Activated T-cell treated with anti-CD3 and anti-CD28 coated beads, Interleukin-2, amount 50 U/mL, for 24 hours (primary cell): ENCODE data around the gene TMEM95.

Source experiments
- DNase-seq: peaks from one replicate; pipeline ENCODE4 v3.0.0-alpha.2; 2020
- H3K27ac Mint-ChIP-seq: 2 replicates; pipeline ENCODE4 v1.8.0; 2020; ENCODE audit warnings: mild to moderate bottlenecking, mixed read lengths
- H3K27me3 Mint-ChIP-seq: 2 replicates; pipeline ENCODE4 v1.8.0; 2020; ENCODE audit warnings: mixed read lengths
- H3K36me3 Mint-ChIP-seq: 2 replicates; pipeline ENCODE4 v1.8.0; 2020; ENCODE audit warnings: low read depth, mixed read lengths
- H3K4me1 Mint-ChIP-seq: 2 replicates; pipeline ENCODE4 v1.8.0; 2020; ENCODE audit warnings: low read depth, mixed read lengths
- H3K4me3 Mint-ChIP-seq: 2 replicates; pipeline ENCODE4 v1.8.0; 2020; ENCODE audit warnings: mild to moderate bottlenecking, moderate library complexity, mixed read lengths
- H3K9me3 Mint-ChIP-seq: 2 replicates; pipeline ENCODE4 v1.8.0; 2020; ENCODE audit warnings: mixed read lengths

TMEM95 gene

GRCh38 chr17:7355053-7355452 lies at the start of gene TMEM95:
TSS of gene TMEM95 (plus strand) at chr17:7355156. CDS start at chr17:7355205, 49 bp downstream.
- no peaks in the 10 kb centered on the region for H3K9me3 Mint-ChIP-seq
- H3K4me1 Mint-ChIP-seq, result peaks cover 37% of the 10 kb centered on the region
- H3K27ac Mint-ChIP-seq, result peak within 1 kb of the TSS; percentile 79
- peaks cover 18% of the 10 kb centered on the region for H3K36me3 Mint-ChIP-seq
- no peaks in the 10 kb centered on the region for H3K27me3 Mint-ChIP-seq
- no peak for DNase-seq
- H3K4me3 Mint-ChIP-seq, result no peak within 1 kb of the TSS

- peak; percentile 100 for DNase-seq
- Mint-ChIP-seq H3K4me3 (peak within 1 kb of the TSS; percentile 96), H3K9me3 (no peaks in the 10 kb centered on the region), H3K27me3 (no peaks in the 10 kb centered on the region), H3K4me1 (peaks cover 38% of the 10 kb centered on the region), H3K36me3 (peaks cover 43% of the 10 kb centered on the region), H3K27ac (peak within 1 kb of the TSS; percentile 99)
Observed at GRCh38 chr17:7306911-7307685, 47.9 kb upstream of the TMEM95 start, which contains the start of gene EIF5A. TSS of gene EIF5A (plus strand) at chr17:7307628. CDS start at chr17:7309636, 2,008 bp downstream.

- Mint-ChIP-seq H3K27ac (peak overlapping the region; percentile 99), H3K4me1 (peaks cover 46% of the 10 kb centered on the region), H3K9me3 (no peaks in the 10 kb centered on the region), H3K36me3 (peaks cover 52% of the 10 kb centered on the region), H3K27me3 (no peaks in the 10 kb centered on the region), H3K4me3 (peak overlapping the region; percentile 96)
- peak; percentile 72 for DNase-seq
Observed at GRCh38 chr17:7307686-7308624, 47.0 kb upstream of the TMEM95 start.

GRCh38 chr17:7308625-7309433 lies 46.1 kb upstream of the TMEM95 start:
- no peaks in the 10 kb centered on the region for H3K27me3 Mint-ChIP-seq
- peak overlapping the region; percentile 96 for H3K4me3 Mint-ChIP-seq
- no peaks in the 10 kb centered on the region for H3K9me3 Mint-ChIP-seq
- peaks cover 60% of the 10 kb centered on the region for H3K36me3 Mint-ChIP-seq
- H3K27ac Mint-ChIP-seq, result peak overlapping the region; percentile 99
- peaks cover 54% of the 10 kb centered on the region for H3K4me1 Mint-ChIP-seq
- peak; percentile 87 for DNase-seq

- no peak for DNase-seq
- H3K4me3 Mint-ChIP-seq, result peak overlapping the region; percentile 96
- H3K27me3 Mint-ChIP-seq, result no peaks in the 10 kb centered on the region
- peaks cover 61% of the 10 kb centered on the region for H3K4me1 Mint-ChIP-seq
- peak overlapping the region; percentile 99 for H3K27ac Mint-ChIP-seq
- H3K36me3 Mint-ChIP-seq, result peaks cover 68% of the 10 kb centered on the region
- H3K9me3 Mint-ChIP-seq, result no peaks in the 10 kb centered on the region
Observed at GRCh38 chr17:7309628-7310027, 45.3 kb upstream of the TMEM95 start.

- Mint-ChIP-seq H3K9me3 (no peaks in the 10 kb centered on the region), H3K27ac (peak overlapping the region; percentile 99), H3K4me3 (peak overlapping the region; percentile 96), H3K27me3 (no peaks in the 10 kb centered on the region), H3K36me3 (peaks cover 82% of the 10 kb centered on the region), H3K4me1 (peaks cover 68% of the 10 kb centered on the region)
- no peak for DNase-seq
Observed at GRCh38 chr17:7311110-7311705, 43.7 kb upstream of the TMEM95 start.

GRCh38 chr17:7312432-7313087 lies 42.4 kb upstream of the TMEM95 start:
- H3K4me1 Mint-ChIP-seq, result peaks cover 66% of the 10 kb centered on the region
- no peak for DNase-seq
- peaks cover 90% of the 10 kb centered on the region for H3K36me3 Mint-ChIP-seq
- peak overlapping the region; percentile 88 for H3K4me3 Mint-ChIP-seq
- peak overlapping the region; percentile 99 for H3K27ac Mint-ChIP-seq
- H3K27me3 Mint-ChIP-seq, result no peaks in the 10 kb centered on the region
- no peaks in the 10 kb centered on the region for H3K9me3 Mint-ChIP-seq

GRCh38 chr17:7313088-7313889 lies 41.7 kb upstream of the TMEM95 start:
- Mint-ChIP-seq H3K4me1 (peaks cover 66% of the 10 kb centered on the region), H3K36me3 (peaks cover 96% of the 10 kb centered on the region), H3K27me3 (no peaks in the 10 kb centered on the region), H3K4me3 (peak overlapping the region; percentile 88), H3K9me3 (no peaks in the 10 kb centered on the region), H3K27ac (peak overlapping the region; percentile 99)
- DNase-seq, result peak; percentile 65

GRCh38 chr17:7313890-7314718 lies 40.9 kb upstream of the TMEM95 start:
- Mint-ChIP-seq H3K4me1 (peaks cover 61% of the 10 kb centered on the region), H3K9me3 (no peaks in the 10 kb centered on the region), H3K4me3 (peak overlapping the region; percentile 88)

GRCh38 chr17:7314719-7315569 lies 40.0 kb upstream of the TMEM95 start, which contains the start of gene GPS2:
TSS of gene GPS2 (minus strand) at chr17:7315360. CDS start at chr17:7315052, 308 bp downstream.
- Mint-ChIP-seq H3K4me3 (peak within 1 kb of the TSS; percentile 88), H3K9me3 (no peaks in the 10 kb centered on the region), H3K27me3 (no peaks in the 10 kb centered on the region), H3K4me1 (peaks cover 53% of the 10 kb centered on the region), H3K36me3 (peaks cover 94% of the 10 kb centered on the region), H3K27ac (peak within 1 kb of the TSS; percentile 99)
- DNase-seq, result peak; percentile 97

More at GRCh38 chr17:7313890-7314718, 40.9 kb upstream of the TMEM95 start:
- peak overlapping the region; percentile 99 for H3K27ac Mint-ChIP-seq
- H3K27me3 Mint-ChIP-seq, result no peaks in the 10 kb centered on the region
- no peak for DNase-seq
- peaks cover 96% of the 10 kb centered on the region for H3K36me3 Mint-ChIP-seq

GRCh38 chr17:7315570-7316235 lies 39.3 kb upstream of the TMEM95 start:
- DNase-seq, result peak; percentile 37
- Mint-ChIP-seq H3K27ac (peak overlapping the region; percentile 94), H3K4me1 (peaks cover 45% of the 10 kb centered on the region), H3K4me3 (peak overlapping the region; percentile 83), H3K36me3 (peaks cover 94% of the 10 kb centered on the region), H3K27me3 (no peaks in the 10 kb centered on the region), H3K9me3 (no peaks in the 10 kb centered on the region)
